NCI-H69 (cell line): Measurements from ENCODE around the gene MSANTD7.
"Not testable (repeated sequence)": the region's sequence is repeated elsewhere in the genome, so short reads cannot be mapped to it uniquely, and the experiment has no call there.

ENCODE experiments used
- DNase-seq: peaks from one replicate; lab custom pipeline; 2025; lab: John Stamatoyannopoulos, UW

MSANTD7 gene

GRCh38 chr10:14837003-14837756 lies 926 bp upstream of the MSANTD7 start:
- DNase-seq = peak; percentile 50

- peak; percentile 34 for DNase-seq
Measured at GRCh38 chr10:14838582-14839304, 637 bp downstream of the MSANTD7 start.

- peak; percentile 9 for DNase-seq
Measured at GRCh38 chr10:14839305-14839695, 1.2 kb downstream of the MSANTD7 start.

GRCh38 chr10:14840178-14840577 lies 2.1 kb downstream of the MSANTD7 start:
- DNase-seq = no peak

GRCh38 chr10:14843327-14843988 lies 5.4 kb downstream of the MSANTD7 start:
- no peak for DNase-seq

- no peak for DNase-seq
Measured at GRCh38 chr10:14844948-14845347, 6.8 kb downstream of the MSANTD7 start.

- DNase-seq = no peak
Measured at GRCh38 chr10:14852236-14852635, 14.1 kb downstream of the MSANTD7 start.

GRCh38 chr10:14855453-14855852 lies 17.3 kb downstream of the MSANTD7 start:
- DNase-seq = no peak

GRCh38 chr10:14858338-14858960 lies 20.3 kb downstream of the MSANTD7 start:
- no peak for DNase-seq

- DNase-seq = no peak
Measured at GRCh38 chr10:14859043-14859442, 20.9 kb downstream of the MSANTD7 start.

GRCh38 chr10:14859775-14860174 lies 21.7 kb downstream of the MSANTD7 start:
- no peak for DNase-seq

GRCh38 chr10:14860791-14861190 lies 22.7 kb downstream of the MSANTD7 start:
- DNase-seq = no peak

- not testable (repeated sequence) for DNase-seq
Measured at GRCh38 chr10:14864466-14864865, 26.4 kb downstream of the MSANTD7 start.

- DNase-seq = not testable (repeated sequence)
Measured at GRCh38 chr10:14864871-14865270, 26.8 kb downstream of the MSANTD7 start.

GRCh38 chr10:14873090-14873760 lies 35.1 kb downstream of the MSANTD7 start:
- no peak for DNase-seq

GRCh38 chr10:14875941-14876340 lies 37.8 kb downstream of the MSANTD7 start:
- no peak for DNase-seq

GRCh38 chr10:14876764-14877163 lies 38.7 kb downstream of the MSANTD7 start:
- DNase-seq = no peak

- DNase-seq = peak; percentile 94
Measured at GRCh38 chr10:14878266-14879123, 40.4 kb downstream of the MSANTD7 start, which contains the start of gene SUV39H2. SUV39H2 (plus strand) TSS chr10:14878866; CDS start chr10:14878889, 23 bp downstream.

- DNase-seq = peak; percentile 48
Measured at GRCh38 chr10:14879124-14879927, 41.2 kb downstream of the MSANTD7 start.

GRCh38 chr10:14879928-14880193 lies 41.8 kb downstream of the MSANTD7 start:
- DNase-seq = peak; percentile 3
